ENCODE measurements around the gene ING2. TPM values are rescaled to one million over a fixed set of nuclear protein-coding genes. Genes with fewer than 3 reads are reported as not detected.

The ING2 gene
- total and polyA plus RNA-seq, 2 of the 8 experiments (the other 6 are each of a cell fraction or from before 2014, with no cell fraction given), result 5.1 to 16.1 TPM

- Histone ChIP-seq H4K20me1 (replicated peaks in 1 of 2; ENCODE audit: control insufficient read depth in 1 of 2, insufficient read depth in 2 of 2, low read length in 2 of 2) (no peaks in the 10 kb centered on the region), H3K27ac (ENCODE audit: low read depth, low read length) (no peak overlapping the region), H2BK120ac (replicated peaks; ENCODE audit: low read depth, low read length) (no peak overlapping the region), H4K8ac (ENCODE audit: extremely low read depth, insufficient read depth, low read length) (no peak overlapping the region), H3K4ac (replicated peaks; ENCODE audit: insufficient read length, low read depth, low read length) (no peak overlapping the region), H3K4me3 (ENCODE audit: extremely low read depth in 1 of 4, insufficient read depth in 2 of 4, low read depth in 3 of 4, low read length in 4 of 4) (no peak overlapping the region), H3K14ac (ENCODE audit: insufficient read length) (no peak overlapping the region), H3K9ac (replicated peaks in 1 of 4; ENCODE audit: extremely low read depth in 1 of 4, low read depth in 3 of 4, low read length in 3 of 4) (no peak overlapping the region), H2BK5ac (ENCODE audit: low read depth, low read length) (no peak overlapping the region), H3K27me3 (replicated peaks in 1 of 4; ENCODE audit: control insufficient read depth in 3 of 4, extremely low read depth in 1 of 4, insufficient read depth in 3 of 4, low read length in 3 of 4) (no peaks in the 10 kb centered on the region), H3K23ac (ENCODE audit: insufficient read length) (no peak overlapping the region), H3K56ac (replicated peaks; ENCODE audit: insufficient read length, low read depth, low read length) (no peak overlapping the region), H2AK5ac (ENCODE audit: low read depth, low read length) (no peak overlapping the region), H2BK15ac (ENCODE audit: low read length) (no peak overlapping the region), H3K4me1 (replicated peaks in 1 of 4; ENCODE audit: control insufficient read depth in 3 of 4, insufficient read depth in 4 of 4, low read length in 3 of 4) (no peaks in the 10 kb centered on the region), H3K36me3 (ENCODE audit: control insufficient read depth in 2 of 4, insufficient read depth in 4 of 4, low read length in 3 of 4) (peaks cover 0 to 6% (median 0%) of the 10 kb centered on the region in 4 experiments; a peak in 2 of 8 replicates), H3K4me2 (ENCODE audit: insufficient read depth in 1 of 2, low read depth in 2 of 2, low read length in 2 of 2) (no peak overlapping the region), H4K91ac (replicated peaks; ENCODE audit: insufficient read length, low read length) (no peak overlapping the region), H3K9me3 (ENCODE audit: insufficient read depth in 2 of 2, low read depth in 1 of 2, low read length in 1 of 2) (no peaks in the 10 kb centered on the region), H3K18ac (ENCODE audit: extremely low read depth, low read length) (no peak overlapping the region), H3K79me2 (ENCODE audit: control insufficient read depth in 1 of 2, insufficient read depth in 2 of 2, low read length in 2 of 2) (no peaks in the 10 kb centered on the region), H3K79me1 (ENCODE audit: low read depth, low read length) (no peaks in the 10 kb centered on the region), H3K23me2 (ENCODE audit: low read depth, low read length) (no peaks in the 10 kb centered on the region), H2BK20ac (ENCODE audit: low read length) (no peak overlapping the region), H2BK12ac (ENCODE audit: low read depth, low read length) (no peak overlapping the region), H2AFZ (ENCODE audit: low read length) (no peak overlapping the region), H4K5ac (ENCODE audit: insufficient read length, low read depth, low read length) (no peak overlapping the region)
- no peak for FAIRE-seq
- ChIA-PET CTCF (ENCODE audit: partially characterized antibody) (no interaction called here), POLR2A (ENCODE audit: partially characterized antibody) (interaction anchor here (0.6 to 1.1 kb wide), 2 partner anchors 9 to 1382 kb away, joined by 3 to 4 read pairs; no protein-coding TSS in a partner anchor)
- DNase-seq (ENCODE audit: low read depth in 1 of 2, low spot score in 2 of 2), result no peak
- 97% methylated on average over 3 of the region's 3 CpGs; no CpG with 5 or more reads in 1 of the 2 experiments for WGBS, 2 experiments (ENCODE audit: extremely low coverage in 1 of 2, insufficient coverage in 1 of 2, insufficient read length in 1 of 2, insufficient replicate concordance in 2 of 2, low coverage in 1 of 2, low lambda C conversion rate in 2 of 2, missing lambda C conversion rate in 1 of 2)
- no peak for TF ChIP-seq RAD21 (IDR thresholded peaks at IDR 0.05 in 1 of 2, conservative IDR thresholded peaks at IDR 0.05 in 1 of 2; ENCODE audit: low read depth in 2 of 2, low read length in 2 of 2)
Measured at GRCh38 chr4:183492791-183493222, 12.1 kb upstream of the ING2 start.

All from H1 (cell line).